HG03039 (cell line): ENCODE data around the gene AARSD1.
"Not testable (repeated sequence)": the region's sequence is repeated elsewhere in the genome, so short reads cannot be mapped to it uniquely, and the experiment has no call there.

ENCODE experiments used
- ATAC-seq: cut with Tn5 transposase; IDR thresholded peaks from one replicate; pipeline ENCODE4 v1.9.1; 2021; ENCODE audit warnings: mild to moderate bottlenecking, moderate library complexity; ENCODE audit not compliant: unreplicated experiment

The AARSD1 gene, protein sequence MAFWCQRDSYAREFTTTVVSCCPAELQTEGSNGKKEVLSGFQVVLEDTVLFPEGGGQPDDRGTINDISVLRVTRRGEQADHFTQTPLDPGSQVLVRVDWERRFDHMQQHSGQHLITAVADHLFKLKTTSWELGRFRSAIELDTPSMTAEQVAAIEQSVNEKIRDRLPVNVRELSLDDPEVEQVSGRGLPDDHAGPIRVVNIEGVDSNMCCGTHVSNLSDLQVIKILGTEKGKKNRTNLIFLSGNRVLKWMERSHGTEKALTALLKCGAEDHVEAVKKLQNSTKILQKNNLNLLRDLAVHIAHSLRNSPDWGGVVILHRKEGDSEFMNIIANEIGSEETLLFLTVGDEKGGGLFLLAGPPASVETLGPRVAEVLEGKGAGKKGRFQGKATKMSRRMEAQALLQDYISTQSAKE

DNA sequence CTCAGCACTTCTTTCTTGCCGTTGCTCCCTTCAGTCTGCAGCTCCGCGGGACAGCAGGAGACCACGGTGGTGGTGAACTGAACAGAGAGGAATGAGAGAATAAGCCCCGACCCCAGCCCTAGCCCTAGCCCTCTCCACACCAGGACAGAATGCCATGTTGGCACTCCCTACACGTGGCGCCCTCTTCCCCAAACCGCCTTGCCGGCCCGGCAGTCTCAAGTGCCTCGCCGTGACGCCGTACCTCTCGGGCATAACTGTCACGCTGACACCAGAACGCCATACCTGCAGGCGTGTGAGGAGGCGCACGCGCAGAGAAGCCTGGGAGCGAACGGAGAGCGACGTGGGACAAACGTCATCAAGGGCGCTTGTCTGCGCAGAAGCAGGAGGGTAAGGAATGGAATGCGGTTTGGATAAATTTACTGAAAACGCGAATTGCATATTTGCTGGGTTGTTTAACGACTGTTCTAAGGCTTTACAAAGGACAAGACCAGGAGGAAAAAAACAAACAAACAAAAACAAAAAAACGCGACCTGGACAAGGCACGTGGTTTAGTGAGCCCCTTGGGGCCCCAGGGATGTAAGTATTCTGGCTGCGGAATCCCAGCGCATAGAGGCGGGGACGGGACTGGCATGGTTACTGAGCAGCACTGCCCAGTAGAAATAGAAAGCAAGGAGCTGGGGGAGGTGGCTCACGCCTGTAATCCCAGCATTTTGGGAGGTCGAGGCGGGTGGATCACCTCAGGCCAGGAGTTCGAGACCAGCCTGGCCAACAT is at the start of gene AARSD1:
TSS of gene AARSD1 (minus strand) at position 294 of the 772 bp plus-strand sequence. CDS start at position 280, 14 bp downstream.
- peak; percentile 68 for ATAC-seq

DNA sequence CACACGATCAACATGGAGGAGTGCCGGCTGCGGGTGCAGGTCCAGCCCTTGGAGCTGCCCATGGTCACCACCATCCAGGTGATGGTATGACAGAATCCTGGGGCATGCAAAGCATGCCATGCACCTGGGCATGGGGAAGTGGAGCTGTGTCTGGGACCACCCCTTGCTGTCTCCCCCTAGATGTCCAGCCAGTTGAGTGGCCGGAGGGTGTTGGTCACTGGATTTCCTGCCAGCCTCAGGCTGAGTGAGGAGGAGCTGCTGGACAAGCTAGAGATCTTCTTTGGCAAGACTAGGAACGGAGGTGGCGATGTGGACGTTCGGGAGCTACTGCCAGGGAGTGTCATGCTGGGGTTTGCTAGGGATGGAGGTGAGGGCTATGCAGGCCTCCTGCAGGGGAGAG is 49.0 kb upstream of the AARSD1 start:
- no peak for ATAC-seq

DNA sequence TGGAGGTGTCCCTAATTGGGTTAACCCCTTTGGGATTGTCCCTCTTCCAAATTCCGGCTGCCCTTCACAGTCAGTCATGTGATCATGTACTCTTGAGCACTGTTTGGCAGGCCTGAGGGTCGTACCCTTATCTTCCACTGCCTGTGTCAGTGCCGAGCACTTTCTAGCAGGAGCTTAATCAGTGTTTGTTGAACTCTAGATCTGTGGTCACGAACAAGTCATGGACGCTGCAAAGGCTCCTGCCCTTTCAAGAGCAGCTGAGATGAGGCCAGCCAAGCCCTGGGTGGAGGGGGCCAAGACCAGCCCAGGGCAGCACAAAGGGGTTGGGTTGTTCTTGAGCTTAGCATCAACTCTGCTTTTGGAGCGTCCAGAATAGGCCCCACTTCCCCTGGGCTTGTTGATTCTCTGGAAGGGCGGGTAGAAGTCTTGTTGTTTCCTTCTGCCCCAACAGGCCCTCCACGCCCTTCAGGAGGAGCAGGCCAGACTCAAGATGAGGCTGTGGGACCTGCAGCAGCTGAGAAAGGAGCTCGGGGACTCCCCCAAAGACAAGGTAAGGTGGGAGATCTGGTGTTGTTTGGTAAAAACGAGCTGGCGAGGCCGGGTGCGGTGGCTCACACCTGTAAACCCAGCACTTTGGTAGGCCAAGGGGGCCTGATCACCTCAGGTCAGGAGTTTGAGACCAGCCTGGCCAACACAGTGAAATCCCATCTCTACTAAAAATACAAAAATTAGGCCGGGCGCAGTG is 47.6 kb upstream of the AARSD1 start:
- no peak for ATAC-seq

DNA sequence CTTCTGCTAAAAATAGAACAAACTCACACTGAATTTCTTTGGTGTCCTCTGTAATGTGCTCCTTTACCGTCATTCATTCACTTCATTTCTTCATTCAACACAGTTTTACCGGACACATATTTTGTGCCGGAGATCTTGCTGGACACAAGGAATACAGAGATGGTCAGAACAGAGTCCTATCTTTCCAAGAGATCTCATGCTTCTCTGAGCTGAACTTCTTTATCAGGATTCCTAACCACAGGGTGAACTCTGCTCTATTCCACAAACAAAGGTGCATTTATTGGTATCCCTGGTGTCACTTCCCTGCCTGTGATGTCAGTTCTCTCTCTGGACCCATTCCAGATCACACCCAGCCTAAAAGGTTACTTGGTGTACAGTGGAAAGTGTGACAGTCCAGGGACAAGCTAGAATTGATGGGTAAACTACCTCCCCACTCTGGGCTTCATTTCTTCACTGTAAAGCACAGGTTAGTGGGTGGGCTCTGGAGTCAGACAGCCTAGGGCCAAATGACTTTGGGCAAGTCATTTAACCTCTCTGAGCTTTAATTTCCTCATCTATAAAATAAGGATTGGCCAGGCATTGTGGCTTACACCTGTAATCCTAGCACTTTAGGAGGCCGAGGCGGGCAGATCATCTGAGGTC is 46.5 kb upstream of the AARSD1 start:
- no peak for ATAC-seq

DNA sequence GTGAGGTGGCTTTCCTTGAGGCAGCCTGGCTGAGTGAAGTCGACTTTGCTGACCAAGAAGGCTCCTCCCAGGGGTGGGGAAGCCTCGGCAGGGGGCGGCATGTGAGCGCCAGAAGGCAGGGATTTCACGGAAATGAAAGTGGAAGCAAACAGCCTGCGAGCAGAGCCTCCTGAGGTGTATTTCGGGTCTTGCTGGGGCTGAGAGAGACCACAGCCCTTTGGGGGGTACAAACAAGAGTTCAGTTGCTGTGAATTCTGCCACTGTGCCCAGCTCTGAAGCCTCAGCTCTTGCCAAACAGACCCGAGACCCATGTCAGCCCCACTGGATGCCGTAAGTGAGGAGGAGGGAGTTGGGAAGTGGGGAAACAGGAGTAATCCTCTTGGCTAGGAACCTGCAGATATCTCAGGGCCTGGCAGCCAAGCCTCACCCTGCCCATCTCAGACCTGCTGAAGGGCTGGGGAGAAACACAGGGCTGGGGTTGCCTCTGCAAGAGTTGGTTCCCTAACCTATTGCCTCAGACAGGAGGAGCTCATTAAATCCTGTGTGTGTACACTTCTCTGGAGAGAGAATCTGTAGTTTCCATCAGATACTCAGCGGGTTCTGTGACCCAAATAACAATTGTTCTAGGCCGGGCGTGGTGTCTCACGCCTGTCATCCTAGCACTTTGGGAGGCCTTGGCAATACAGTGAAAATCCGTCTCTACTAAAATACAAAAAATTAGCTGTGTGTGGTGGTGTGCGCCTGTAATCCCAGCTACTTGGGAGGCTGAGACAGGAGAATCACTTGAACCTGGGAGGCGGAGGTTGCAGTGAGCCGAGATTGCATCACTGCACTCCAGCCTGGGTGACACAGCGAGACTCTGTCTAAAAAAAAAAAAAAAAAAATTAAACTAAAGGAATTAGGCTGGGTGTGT is 42.6 kb upstream of the AARSD1 start, which contains the start of gene IFI35:
TSS of gene IFI35 (plus strand) at position 146 of the 913 bp plus-strand sequence. CDS start at position 310, 164 bp downstream.
- ATAC-seq: peak; percentile 82

DNA sequence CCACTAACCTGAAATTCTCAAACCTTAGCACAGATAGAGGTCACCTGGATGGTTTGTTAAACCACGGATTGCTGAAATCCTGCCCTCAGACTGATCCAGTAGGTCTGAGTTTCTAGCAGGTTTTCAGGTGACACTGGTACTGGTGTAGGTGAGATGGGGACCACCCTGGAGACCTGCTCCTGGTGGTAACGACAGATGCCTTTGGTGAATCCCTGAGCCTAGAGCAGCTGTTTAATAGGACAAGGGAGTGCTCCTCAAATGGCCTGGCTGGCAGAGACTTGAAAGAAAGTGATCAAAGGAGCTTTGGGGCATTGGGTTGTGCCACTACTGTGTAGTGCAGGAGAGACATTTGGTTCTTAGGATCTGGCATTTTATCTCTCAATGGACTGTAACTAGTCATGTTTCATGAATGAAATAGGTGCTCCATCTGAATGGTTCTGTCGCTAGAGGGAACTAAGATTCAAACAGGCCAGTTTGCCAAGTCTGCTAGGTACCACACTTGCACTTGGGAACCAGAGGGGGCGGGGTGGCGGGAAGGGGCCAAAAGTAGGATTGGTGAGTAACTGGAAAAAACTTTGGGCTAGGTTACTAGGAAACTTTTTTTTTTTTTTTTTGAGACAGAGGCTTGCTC is 39.4 kb upstream of the AARSD1 start:
- no peak for ATAC-seq

DNA sequence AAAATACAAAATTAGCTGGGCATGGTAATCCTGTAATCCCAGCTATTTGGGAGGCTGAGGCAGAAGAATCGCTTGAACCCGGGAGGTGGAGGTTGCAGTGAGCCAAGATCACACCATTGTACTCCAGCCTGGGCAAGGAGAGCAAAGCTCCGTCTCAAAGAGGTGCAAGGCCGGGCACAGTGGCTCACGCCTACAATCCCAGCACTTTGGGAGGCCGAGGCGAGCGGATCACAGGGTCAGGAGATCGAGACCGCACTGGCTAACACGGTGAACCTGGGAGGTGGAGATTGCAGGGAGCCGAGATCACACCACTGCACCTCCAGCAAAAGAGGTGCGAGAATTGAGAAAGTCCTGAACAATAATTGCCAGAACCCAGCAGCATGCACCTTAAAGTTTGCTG is 36.6 kb upstream of the AARSD1 start:
- not testable (repeated sequence) for ATAC-seq

DNA sequence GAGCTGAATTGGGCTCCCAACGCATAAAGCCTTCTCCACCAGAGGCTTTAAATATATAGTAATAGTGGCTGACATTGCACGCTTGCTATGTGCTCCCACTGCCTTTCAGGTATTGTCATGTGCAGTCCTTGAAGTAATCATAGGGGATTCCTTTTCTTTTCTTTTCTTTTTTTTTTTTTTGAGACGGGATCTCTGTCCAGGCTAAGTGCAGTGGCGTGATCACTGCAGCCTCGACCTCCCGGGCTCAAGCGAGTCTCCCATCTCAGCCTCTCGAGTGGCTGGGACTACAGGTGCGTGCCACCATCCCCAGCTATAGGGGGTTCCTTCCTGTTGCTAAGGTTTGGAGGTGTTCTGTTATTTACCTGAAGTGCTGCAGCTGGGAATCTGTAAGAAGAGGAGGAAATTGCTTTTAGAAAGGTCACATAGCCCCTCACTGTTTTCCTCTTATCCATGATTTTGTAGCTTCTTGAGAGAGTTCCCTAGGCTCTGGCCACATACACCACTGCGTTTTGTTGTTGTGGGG is 34.8 kb upstream of the AARSD1 start:
- no peak for ATAC-seq

DNA sequence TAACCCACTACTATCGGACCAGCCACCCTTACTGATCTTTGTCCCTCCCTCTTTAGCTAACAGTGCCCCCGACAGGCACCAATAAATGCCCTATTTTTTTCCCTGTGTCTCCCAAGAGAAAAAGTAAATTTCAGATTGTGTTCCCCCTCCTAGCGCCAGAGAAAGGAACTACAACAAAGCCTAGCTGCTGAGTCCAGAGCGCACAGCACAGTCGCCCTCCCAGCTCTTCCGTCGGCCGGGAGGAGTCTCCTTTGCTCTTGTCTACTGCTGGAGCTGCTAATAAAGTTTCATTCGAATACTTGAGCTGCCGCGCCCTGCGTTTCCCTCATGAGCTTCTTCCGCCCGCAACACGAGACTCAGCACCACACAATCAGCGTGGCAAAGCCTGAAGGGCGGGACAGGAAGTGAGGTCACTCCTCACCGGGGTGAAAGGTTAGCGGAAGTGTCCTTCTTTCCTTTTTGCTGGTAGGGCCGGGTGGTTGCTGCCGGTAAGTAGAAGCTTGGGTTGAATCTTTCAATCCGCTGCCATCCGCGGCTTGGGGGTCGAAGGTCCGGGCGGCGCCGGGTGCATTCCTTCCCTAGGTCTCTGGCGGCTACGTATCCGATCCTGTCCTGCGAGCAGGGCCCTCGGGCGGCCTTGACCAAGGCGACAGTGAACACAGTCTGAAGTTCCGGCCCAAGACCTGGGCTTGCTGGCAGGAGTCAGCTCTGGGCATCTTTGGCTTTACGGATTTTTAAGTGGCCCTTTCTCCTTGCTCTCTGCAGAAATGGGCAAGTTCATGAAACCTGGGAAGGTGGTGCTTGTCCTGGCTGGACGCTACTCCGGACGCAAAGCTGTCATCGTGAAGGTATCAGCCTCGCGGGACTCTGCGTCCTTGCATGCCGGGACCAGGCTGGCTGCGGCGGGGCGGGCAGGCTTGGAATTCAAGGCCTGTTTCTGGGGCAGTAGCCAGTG is 34.0 kb upstream of the AARSD1 start, which contains the start of gene RPL27:
TSS of gene RPL27 (plus strand) at position 436 of the 955 bp plus-strand sequence. CDS start at position 768, 332 bp downstream.
- ATAC-seq: peak; percentile 87

DNA sequence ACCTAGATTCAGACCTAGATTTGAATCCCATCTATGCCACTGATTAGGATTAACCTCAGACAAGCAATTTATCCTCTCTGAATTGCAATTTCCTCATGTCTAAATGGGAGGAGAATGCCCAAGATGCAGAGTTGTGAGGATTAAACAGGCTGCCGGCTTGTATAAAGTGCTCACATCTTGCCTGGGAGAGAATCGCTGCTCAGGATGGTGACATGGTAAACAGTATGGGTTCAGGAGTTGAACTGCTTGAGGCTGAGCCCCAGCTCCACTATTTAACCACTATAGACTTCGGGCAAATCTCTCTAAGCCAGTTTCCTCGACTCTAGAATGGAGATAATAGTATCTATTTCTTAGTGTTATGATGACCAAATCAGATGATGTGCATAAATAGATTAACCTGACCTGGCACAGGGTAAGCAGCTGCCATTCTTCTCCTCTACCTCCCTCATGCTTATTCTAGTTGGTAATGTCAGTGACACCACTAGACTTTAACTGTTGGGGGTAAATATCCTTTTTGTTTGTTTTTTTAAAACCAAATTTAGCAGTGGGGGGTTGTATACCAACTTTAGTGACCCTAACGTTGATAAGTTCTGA is 33.2 kb upstream of the AARSD1 start:
- no peak for ATAC-seq

DNA sequence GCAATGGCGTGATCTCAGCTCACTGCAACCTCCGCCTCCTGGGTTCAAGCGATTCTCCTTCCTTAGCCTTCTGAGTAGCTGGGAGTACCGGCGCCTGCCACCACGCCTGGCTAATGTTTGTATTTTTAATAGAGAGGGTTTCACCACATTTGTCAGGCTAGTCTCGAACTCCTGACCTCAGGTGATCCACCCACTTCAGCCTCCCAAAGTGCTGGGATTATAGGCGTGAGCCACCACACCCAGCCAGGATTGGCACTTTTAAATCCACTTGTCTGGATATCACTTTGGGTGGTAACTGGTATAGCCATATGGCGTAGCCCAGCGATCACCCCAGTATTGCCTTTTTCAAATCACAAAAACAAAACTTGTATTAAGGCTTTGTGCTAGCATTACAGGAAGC is 29.7 kb upstream of the AARSD1 start:
- not testable (repeated sequence) for ATAC-seq

DNA sequence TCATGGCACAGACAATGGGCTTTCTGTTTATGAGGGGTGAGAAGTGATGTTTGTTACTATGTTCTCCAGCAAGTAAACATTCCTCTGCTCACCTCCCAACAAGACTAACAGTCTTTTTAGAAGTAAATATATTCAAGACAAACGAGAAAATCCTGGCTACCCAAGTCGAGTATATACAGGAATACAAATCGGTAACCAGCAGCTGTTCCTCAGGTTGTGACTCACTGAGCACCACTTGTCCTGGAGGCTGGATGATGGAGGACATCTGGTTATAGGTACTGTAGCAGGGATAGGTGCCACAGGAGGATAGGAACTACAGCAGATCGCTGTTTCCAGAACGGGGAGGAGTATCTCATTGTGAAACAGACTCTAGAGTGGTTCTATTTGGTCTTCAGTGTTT is 28.6 kb upstream of the AARSD1 start:
- no peak for ATAC-seq

DNA sequence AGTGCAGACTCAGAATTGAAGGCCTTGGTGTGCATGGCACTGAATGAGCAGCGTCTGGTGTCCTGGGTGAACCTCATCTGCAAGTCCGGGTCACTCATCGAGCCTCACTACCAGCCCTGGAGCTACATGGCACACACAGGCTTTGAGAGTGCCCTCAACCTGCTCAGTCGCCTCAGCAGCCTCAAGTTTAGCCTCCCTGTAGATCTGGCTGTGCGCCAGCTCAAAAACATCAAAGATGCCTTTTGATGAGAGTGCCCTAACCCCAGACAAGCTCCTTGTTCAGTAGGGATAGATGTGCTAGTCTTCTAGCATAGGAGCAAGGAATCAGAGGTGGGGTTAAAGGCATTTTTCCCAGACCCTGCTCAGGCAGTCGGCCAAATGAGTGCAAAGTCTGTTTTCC is 27.2 kb upstream of the AARSD1 start:
- ATAC-seq: no peak

DNA sequence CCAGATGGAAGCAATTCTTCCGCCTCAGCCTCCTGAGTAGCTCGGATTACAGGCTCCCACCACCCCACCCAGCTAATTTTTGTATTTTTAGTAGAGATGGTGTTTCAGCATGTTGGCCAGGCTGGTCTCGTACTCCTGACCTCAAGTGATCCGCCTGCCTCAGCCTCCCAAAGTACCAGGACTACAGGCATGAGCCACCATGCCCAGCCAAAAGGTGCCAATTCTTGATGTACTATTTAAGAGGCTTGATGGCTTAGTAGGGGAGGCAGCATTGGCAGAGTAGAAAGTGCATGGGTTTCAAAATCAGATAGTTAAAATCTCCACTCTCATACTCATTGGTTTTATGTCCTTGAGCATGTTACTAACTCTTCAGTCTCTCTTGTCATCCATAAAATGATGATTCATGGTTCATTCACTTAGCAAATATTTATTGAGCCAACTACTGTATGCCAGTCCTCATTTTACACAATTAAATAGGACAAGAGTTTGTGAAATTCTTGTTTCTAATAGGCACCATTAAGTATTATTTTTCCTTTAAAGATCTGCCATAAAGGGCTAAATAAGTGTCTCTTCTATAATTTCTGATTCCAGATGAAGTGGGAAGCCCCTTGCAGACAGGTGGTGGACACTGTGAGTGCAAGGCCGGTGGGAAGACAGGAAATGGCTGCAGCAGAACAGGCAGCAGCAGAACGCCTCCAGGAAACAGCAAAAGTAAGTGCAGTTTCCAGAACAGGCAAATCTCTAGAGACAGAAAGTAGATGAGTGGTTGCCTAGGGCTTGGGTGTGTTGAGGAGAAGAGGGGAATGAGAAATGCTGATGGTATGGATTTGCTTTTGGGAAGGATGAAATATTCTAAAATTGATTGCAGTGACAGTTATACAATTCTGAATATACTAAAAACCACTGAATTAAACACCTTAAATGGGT is 25.7 kb upstream of the AARSD1 start:
- ATAC-seq: no peak

DNA sequence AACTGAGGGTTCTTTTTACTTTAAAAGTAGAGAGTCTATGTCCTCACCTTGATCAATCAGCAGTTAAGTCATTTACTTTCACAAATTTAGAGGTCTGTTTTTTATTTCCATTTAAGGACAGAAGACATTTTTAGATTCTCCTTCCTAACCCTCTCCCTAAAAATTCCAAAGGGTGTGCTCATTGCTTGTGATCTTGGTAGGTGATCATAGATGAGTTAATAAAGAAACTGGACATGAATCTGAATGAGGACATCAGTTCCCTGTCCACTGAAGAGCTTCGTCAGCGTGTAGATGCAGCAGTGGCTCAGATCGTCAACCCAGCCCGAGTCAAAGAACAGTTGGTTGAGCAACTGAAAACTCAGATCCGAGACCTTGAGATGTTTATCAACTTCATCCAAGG is 24.9 kb upstream of the AARSD1 start:
- no peak for ATAC-seq

DNA sequence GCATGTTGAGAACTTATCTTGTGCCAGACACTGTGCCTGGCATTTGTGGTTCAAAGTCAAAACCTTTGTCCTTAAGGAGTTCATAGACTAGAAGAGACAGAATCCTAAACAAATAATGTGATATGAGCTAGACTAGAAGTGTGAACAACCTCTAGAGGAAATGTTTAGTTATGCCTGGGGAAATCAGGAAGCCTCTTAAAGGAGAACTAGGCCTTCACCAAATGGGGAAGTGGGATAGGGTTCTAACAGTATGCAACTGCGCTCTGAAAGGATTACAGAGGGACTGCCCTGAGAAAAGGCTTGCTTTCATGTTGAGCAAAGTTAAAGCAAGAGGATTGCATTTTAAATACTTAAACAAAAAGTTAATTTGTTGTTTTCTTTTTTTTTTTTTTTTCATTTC is 21.0 kb upstream of the AARSD1 start:
- no peak for ATAC-seq
